ENCODE measurements around the gene ZBTB40.

Gene ZBTB40

GRCh38 chr1:22537441-22538139 is 85.9 kb downstream of the ZBTB40 start:
- in situ Hi-C loops (cut with HindIII; ENCODE audit: low sequenced_read_pairs): no loop called here
- no peak for TF ChIP-seq CTCF (IDR thresholded peaks at IDR 0.05; ENCODE audit: low read depth, low read length, missing control alignments)
- H3K4me3 ChIP-seq (ENCODE audit: low read depth, low read length): no peak overlapping the region
- no peak for DNase-seq (ENCODE audit: low read depth)

- in situ Hi-C loops (cut with HindIII; ENCODE audit: low sequenced_read_pairs): no loop called here
- no peak for DNase-seq (ENCODE audit: low read depth)
- H3K4me3 ChIP-seq (ENCODE audit: low read depth, low read length): no peak overlapping the region
- no peak for TF ChIP-seq CTCF (IDR thresholded peaks at IDR 0.05; ENCODE audit: low read depth, low read length, missing control alignments)
These were observed 88.0 kb downstream of the ZBTB40 start for GRCh38 chr1:22539510-22540118.

- TF ChIP-seq CTCF (IDR thresholded peaks at IDR 0.05; ENCODE audit: low read depth, low read length, missing control alignments): no peak
- in situ Hi-C loops (cut with HindIII; ENCODE audit: low sequenced_read_pairs): no loop called here
- H3K4me3 ChIP-seq (ENCODE audit: low read depth, low read length): no peak overlapping the region
- no peak for DNase-seq (ENCODE audit: low read depth)
These were observed 88.7 kb downstream of the ZBTB40 start for GRCh38 chr1:22540337-22540736.

- no peak overlapping the region for H3K4me3 ChIP-seq (ENCODE audit: low read depth, low read length)
- DNase-seq (ENCODE audit: low read depth): no peak
- in situ Hi-C loops (cut with HindIII; ENCODE audit: low sequenced_read_pairs): no loop called here
- TF ChIP-seq CTCF (IDR thresholded peaks at IDR 0.05; ENCODE audit: low read depth, low read length, missing control alignments): no peak
These were observed 91.2 kb downstream of the ZBTB40 start for GRCh38 chr1:22542886-22543285.

GRCh38 chr1:22543679-22544078 is 92.0 kb downstream of the ZBTB40 start:
- no peak for DNase-seq (ENCODE audit: low read depth)
- no peak overlapping the region for H3K4me3 ChIP-seq (ENCODE audit: low read depth, low read length)
- no peak for TF ChIP-seq CTCF (IDR thresholded peaks at IDR 0.05; ENCODE audit: low read depth, low read length, missing control alignments)
- in situ Hi-C loops (cut with HindIII; ENCODE audit: low sequenced_read_pairs): no loop called here

- H3K4me3 ChIP-seq (ENCODE audit: low read depth, low read length): no peak overlapping the region
- in situ Hi-C loops (cut with HindIII; ENCODE audit: low sequenced_read_pairs): no loop called here
- DNase-seq (ENCODE audit: low read depth): no peak
- no peak for TF ChIP-seq CTCF (IDR thresholded peaks at IDR 0.05; ENCODE audit: low read depth, low read length, missing control alignments)
These were observed 93.0 kb downstream of the ZBTB40 start for GRCh38 chr1:22544606-22545005.
